NCI-H1105 treated with DMSO at 0.1 percent for 48 hours (cell line): ENCODE results near the gene NCOA3.
"Not testable (repeated sequence)": the region's sequence is repeated elsewhere in the genome, so short reads cannot be mapped to it uniquely, and the experiment has no call there.

ENCODE experiments used
- DNase-seq: peaks from one replicate; lab custom pipeline; 2025; lab: John Stamatoyannopoulos, UW

NCOA3 gene

DNA sequence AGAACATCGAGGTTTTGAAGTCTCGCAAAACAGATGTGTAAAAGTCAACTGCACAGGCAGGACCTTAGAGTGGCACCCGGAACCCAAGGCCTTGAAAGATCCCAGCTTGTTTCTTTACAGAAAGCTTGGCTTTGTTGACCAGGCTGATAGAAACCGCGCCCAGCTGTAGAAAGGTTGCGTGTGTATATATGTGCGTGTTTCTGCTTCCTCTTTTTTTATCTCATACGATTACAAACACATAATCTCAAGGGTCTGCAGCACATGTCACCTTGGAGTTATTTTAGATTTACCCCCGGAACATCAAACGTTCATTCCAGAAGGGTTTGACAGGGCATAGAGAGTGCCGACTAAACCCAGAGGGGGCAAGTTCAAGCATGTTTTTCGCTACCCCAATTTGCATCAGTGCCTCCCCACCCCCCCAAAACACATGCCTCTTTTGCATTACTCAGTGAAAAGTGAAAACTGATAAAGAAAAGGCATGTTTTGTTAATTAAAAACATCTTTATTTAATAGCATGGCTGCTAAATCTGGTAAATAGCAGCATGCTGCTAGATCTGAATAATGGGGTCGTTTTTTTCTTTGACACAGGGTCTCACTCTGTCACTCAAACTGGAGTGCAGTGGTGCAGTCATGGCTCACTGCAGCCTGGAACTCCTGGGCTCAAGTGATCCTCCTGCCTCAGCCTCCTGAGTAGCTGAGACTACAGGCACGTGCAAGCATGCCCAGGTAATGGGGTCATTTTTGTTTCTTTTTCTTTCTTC is 33.2 kb upstream of the NCOA3 start:
- DNase-seq = no peak

DNA sequence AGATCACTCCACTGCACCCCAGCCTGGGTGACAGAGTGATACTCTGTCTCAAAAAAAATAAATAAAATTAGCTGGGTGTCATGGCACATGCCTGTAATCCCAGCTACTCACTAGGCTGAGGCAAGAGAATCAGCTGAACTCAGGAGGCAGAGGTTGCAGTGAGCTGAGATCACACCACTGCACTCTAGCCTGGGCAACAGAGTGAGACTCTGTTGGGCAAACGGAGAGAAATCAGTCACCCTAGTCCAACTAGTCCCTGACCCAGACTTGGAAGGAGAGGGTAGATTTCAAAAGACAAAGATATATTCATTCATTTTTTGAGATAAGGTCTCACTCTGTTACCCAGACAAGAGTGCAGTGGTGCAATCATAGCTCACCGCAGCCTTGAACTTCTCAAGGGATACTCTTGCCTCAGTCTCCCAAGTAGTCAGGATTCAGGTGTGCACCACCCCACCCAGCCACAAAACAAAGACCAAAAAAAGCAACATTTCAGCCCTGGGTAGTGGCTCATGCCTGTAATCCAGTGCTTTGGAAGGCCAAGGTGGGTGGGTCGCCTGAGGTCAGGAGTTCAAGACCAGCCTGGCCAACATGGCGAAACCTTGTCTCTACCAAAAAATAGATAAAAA is 26.2 kb upstream of the NCOA3 start:
- no peak for DNase-seq

DNA sequence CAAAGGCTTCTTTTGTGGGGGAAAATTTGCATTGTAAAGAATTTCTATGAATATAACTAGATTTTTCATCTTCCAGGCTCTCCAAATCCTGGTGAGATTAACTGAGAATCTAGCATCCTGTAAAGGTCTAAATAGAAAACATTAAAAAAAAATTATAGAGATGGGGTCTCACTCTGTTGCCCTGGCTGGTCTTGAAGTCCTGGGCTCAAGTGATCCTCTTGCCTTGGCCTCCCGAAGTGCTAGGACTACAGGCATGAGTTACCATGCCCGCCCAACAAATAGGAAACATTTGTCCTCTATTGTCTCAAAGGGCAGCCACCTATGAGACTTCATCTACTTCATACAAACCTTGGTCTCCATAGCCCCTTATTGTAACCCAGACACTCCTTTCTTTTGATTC is 25.2 kb upstream of the NCOA3 start:
- no peak for DNase-seq

DNA sequence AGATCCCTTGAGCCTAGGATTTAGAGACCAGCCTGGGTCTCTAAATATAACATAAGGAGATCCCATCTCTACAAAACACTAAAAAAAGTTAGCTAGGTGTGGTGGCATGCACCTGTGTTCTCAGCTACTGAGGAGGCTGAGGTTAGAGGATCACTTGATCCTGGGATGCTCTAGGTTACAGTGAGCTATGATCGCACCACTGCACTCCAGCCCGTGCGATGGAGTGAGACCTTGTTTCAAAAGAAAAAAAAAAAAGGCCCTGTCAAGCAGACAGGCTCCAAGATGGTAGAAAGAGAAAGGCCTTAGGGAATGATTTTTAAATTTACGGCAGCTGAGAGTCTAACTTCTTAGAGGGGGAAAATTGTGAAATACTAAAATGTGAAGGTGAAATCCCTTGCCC is 22.6 kb upstream of the NCOA3 start:
- DNase-seq = no peak

DNA sequence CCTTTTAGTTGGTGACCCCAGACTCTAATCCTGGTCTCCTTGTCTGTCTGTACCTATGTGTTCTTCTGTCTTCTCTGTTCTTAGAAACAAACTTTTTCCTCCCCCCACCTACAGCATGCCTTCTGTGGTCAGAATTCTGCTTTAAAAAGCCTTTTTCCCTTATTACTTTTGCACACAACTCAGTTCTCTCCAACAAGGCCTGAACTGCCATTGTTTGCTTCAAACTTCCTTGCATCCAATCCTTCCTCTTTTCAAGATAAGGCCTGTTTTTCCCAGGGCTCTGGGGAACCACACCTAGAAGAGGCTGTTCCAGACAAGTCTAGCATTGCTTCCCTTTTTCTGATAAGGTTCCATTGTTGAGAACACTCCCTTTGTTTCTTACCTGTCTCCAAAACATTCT is 22.2 kb upstream of the NCOA3 start:
- DNase-seq = no peak

DNA sequence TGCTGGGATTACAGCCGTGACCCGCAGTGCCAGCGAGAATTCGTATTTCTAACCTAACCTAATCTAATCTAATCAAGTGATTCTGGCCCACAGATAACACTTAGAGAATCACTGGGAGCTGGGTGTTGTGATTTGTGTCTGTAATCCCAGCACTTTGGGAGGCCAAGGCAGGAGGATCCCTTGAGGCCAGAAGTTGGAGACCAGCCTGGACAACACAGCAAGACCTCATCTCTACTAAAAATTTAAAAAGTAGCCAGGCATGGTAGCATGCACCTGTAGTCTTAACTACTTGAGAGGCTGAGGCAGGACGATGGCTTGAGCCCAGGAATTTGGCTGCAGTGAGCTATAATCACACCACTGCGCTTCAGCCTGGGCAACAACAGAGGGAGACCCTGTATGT is 21.4 kb upstream of the NCOA3 start:
- no peak for DNase-seq

DNA sequence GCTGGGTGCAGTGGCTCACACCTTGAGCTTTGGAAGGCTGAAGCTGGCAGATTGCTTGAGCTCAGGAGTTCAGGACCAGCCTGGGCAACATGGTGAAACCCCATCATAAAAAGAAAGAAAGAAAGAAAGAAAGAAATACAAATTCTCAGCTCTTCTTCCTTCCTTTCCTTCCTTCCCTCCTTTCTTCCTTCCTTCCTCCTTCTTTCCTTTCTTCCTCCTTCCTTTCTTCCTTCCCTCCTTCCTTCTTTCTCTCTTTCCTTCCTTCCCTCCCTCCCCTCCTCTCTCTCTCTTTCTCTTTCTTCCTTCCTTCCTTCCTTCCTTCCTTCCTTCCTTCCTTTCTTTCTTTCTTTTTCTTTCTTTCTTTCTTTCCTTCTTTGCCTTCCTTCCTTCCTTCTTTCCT is 21.0 kb upstream of the NCOA3 start:
- DNase-seq = no peak

DNA sequence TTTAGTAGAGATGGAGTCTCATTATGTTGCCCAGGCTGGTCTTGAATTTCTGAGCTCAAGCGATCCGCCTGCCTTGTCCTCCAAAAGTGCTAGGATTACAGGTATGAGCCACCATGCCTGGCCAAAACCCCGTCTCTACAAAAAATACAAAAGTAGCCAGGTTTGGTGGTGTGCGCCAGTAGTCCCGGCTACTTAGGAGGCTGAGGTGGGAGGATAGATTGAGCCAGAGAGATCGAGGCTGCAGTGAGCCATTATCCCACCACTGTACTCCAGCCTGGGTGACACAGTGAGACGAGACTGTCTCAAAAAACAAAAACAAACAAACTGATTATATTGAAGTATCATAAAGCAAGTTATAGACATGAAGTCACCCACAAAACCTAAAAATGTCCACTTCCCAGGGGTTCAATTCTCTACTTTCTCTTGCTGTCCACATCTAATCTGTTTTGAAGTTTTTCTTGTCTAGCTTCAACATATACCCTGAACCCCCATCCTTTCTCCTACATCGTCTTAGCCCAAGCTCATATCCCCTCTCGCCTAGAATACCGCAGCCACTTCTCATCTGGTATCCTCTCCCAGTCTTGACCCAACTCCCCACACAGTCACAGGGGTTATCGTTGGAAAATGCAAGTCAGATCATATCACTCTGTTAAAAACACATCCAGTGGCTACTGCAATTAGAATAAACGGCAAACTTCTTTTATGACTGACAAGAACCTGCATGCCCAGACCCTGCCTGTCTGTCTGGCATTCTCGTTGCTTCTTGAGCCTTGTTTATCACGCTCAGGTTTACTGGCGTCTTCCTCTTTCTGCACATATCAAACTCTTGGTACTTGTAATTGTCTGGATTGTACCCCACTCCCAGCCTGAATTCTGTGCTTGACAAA is 20.1 kb upstream of the NCOA3 start:
- DNase-seq = peak; percentile 82

DNA sequence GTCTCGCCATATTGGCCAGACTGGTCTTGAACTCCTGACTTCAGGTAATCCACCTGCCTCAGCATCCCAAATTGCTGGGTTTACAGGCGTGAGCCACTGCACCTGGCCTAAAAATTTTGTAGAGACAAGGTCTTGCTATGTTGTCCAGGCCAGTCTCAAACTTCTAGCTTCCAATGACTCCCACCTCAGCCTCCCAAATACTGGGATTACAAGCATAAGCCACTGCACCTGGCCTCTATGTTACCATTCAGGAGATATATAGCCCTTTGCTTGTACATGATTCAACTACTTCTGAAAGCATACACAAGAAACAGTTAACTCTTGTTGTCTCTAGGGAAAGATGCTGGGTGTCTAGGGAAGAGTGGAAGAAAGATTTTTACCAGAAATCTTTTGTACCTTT is 19.0 kb upstream of the NCOA3 start:
- no peak for DNase-seq

DNA sequence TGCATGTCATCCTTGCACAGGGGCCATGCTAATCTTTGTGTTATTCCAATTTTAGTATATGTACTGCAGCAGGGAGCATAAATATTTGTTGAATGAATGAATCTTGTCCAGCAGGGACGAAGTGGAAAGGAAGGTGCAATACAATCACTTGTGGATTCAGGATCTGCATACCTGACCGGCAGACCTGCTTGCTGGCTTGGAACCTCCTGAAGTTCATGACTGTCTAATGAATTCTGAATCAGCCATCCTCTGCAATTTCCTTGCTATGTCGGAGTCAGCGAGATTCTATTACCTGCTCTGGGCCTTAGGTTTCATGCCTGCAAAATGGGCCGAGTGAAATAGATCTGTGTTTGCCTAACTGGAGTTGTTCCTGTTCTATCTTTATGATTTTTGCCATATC is 17.4 kb upstream of the NCOA3 start:
- DNase-seq = no peak

DNA sequence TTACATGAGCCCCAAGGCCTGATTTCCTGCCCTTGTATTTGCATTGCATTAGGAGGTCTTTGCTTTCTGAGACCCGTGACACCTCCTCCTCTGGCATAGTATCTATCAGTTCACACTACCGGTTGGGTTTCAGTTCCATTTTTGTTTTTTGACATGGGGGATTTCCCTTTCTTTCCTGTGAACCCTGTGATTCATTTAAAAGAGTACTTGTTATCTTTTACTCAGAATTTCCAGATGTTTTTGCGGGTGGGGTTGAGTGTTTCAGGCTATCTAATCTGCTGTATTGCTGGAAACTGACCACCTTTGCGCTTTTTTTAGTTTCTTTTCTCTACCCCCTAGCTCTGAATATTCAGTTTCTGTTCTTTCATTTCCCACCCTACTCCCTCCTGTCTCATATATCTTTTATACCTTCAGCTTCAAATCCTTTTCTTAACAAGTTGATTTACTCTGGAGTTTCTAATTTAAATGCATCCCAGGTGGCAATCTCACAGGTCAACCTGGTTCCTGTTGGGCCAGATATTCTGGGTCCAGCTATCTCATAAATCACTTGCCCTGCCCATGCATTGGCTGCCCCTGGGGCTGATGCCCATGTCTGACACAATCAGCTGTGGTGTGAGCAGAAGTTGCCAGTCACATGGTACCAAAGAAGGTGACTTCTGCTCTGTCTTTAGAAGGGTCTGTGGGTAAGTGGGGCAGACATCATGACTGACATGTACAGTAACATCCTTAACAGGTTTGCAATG is 14.3 kb upstream of the NCOA3 start:
- DNase-seq = no peak

DNA sequence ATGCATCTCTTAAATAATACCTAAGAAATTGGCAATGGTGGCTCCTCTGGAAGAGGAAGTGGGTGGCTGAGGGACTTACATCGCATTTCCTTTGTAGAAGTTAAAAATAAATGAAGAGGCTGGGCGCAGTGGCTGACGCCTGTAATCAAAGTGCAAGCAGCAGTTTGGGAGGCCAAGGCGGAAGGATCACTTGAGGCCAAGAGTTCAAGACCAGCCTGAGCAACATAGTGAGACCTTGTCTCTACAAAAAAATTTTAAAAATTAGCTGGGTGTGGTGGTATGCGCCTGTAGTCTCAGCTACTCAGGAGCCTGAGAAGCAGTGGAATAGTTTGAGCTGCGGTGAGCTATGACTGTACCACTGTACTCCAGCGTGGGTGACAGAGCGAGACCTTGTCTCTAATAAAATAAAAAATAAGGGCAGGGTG is 12.2 kb upstream of the NCOA3 start:
- DNase-seq = no peak

DNA sequence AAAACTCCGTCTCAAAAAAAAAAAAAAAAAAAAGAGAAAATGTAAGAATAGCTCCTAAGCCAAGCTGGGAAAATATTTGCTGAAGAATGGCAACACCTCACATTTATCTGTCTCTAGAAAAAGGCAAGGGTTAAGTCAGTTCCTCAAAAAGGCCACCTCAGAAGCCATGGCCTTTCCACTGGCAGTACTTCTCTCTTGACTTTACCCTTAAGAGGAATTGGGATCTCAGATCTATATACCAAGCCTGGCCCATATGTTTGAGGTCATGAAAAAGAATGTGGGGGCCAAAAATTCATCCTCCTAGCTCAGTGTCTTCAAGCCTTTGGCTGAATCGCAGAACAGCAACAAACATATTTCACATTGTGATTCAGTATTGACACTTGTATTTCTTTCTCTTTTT is 10.9 kb upstream of the NCOA3 start:
- DNase-seq = no peak

DNA sequence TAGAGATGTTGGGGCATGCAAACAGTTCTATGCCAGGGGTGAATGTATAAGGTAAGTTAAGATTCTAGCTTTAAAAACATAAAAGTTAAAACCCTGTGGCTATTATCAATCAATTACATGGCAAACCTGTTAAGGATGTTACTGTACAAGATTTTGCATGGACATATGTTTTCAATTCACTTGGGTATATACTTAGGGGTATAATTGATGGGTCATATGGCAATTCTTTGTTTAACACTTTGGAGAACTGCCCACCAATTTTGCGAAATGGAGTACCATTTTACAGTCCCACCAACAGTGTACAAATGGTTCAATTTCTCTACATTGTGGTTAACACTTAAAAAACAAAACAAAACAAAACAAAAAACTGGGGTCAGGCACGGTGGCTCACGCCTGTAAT is 9.4 kb upstream of the NCOA3 start:
- no peak for DNase-seq

DNA sequence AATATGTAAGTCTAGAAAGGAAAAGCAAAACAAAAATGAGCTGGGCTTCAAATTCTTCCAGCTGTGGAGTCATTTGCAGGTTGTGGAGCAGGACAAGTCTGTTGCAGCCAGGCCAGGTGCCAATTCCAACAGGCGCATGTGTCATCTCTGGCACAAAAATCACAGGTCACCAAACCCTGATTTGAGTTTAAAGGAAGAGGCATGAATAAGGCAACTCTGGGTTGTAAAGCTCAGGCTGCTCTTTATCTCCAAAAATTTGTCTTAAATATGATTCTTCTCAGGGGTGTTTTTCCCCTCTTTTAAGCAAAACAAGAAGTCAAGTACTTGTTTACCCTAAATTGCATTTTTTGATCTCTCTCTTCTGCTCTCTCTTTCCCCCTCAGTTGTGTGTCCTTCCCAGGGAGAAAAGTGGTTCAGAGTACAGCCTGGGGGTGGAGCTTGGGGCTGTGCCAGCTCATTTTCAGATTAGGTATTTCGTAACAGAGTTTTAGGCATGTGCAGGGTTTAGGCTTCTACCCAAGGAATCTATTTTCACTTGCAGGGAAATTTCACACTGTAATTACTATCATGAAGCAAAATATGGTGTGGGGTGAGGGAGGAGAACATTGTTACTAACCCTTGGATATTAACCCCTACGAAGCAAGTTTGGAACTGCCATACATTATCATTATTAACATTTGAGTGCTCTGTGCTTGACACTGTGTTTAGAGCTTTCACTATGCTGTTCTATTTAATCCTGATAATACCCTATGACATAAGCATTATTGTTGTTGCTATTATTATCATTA is 8.3 kb upstream of the NCOA3 start:
- DNase-seq = peak; percentile 83

DNA sequence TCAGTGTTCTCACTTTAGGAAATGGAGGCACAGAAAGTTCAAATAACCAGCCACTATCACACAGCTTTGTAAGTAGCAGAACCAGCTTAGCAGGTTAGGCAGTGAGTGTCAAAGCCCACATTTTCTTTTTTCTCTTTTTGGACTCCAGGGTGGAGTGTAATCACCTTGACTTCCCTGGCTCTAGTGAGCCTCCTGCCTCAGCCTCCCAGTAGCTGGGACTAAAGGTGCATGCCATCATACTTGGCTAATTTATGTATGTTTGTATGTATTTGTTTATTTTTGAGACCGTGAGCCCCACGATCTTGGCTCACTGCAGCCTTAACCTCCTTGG is 7.8 kb upstream of the NCOA3 start:
- no peak for DNase-seq

DNA sequence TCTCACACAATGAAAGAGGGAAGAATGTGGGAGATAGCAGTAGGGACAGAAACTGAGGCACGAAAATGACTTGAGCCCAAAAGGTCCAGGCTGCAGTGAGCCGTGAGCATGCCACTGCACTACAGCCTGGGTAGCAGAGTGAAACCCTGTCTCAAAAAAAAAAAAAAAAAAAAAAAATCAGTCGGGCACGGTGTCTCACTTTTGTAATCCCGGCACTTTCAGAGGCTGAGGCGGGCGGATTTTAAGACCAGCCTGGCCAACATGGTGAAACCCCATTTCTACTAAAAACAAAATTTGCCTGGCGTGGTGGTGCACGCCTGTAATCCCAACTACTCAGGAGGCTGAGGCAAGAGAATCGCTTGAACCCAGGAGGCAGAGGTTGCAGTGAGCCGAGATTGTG is 7.1 kb upstream of the NCOA3 start:
- not testable (repeated sequence) for DNase-seq

DNA sequence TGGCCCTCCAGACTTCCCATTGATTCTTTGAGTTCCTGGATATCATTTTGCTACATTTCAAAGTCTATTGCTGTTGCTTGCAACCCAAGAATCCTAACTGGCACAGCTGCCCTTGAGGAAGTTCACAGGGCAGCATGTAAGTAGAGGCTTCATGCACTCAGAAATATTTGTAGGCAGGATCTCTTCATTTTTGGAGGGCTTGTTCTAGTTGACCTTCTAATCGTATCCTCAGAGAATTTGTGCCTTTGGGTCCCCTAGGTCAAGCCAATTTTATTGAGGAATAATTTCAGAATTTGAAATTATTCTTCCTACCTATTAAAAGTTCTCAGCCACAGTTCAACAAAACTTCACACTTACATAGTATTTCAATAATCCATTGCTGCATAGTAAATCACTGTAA is 5.6 kb upstream of the NCOA3 start:
- DNase-seq = no peak

DNA sequence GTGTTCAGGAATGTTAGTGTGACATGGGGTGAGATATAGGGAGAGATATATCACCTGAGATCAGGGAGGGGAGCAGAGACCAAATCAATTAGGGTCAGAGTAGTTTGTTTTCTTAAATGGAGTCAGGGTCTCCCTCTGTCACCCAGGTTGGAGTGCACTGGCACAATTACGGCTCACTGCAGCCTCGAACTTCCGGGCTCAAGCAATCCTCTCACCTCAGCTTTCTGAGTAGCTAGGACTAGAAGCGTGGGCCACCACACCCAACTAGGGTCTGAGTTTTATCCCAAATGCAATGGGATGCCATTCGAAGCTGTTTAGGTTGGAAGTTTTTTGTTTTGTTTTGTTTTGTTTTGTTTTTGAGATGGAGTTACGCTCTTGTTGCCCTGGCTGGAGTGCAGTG is 3.1 kb upstream of the NCOA3 start:
- DNase-seq = no peak

DNA sequence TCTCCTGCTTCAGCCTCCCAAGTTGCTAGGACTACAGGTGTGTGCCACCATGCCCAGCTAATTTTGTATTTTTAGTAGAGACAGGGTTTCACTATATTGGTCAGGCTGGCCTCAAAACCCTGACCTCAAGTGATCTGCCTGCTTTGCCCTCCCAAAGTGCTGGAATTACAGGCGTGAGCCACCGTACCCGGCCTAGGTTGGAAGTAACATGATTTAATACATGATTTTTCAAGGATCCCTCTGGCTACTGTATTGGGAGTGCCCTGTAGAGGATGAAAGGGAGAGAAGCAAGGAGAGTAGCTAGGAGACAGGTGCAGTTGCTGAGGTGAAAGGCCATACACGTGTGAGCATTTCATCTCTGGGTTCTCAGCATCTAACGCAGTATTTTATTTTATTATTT is 2.6 kb upstream of the NCOA3 start:
- no peak for DNase-seq

DNA sequence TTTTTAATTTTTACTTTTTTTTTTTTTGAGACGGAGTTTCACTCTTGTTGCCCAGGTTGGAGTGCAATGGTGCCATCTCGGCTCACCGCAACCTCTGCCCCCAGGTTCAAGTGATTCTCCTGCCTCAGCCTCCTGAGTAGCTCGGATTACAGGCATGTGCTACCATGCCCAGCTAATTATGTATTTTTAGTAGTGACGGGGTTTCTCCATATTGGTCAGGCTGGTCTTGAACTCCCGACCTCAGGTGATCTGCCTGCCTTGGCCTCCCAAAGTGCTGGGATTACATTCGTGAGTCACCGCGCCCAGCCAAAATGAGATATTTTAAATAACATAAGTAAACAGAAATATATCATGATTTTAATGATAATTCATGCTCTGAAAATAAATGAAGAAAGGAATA is 1.6 kb upstream of the NCOA3 start:
- DNase-seq = not testable (repeated sequence)

DNA sequence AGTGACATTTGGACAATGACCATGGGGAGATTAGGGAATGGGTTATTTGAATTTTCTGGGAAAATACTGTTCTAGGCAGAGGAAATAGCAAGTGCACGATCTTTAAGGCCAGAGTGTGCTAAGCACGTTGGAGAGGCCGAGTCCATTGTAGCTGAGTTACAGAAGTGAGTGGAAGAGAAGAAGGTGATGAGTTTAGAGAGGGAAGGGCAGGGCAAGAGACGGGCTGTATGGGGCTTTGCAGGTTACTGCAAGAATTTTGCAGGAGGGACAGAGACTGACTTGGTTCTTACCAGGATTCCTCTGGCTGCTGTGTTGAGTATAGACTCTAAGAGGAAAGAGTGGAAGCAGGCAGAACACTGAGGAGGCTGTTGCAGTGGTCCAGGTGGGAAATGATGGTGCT is 1.1 kb upstream of the NCOA3 start:
- DNase-seq = no peak
